HG03432 (cell line): ENCODE results near the gene CYP2W1.
"Not testable (repeated sequence)": the region's sequence is repeated elsewhere in the genome, so short reads cannot be mapped to it uniquely, and the experiment has no call there.

Source experiments
- ATAC-seq: cut with Tn5 transposase; IDR thresholded peaks from one replicate; pipeline ENCODE4 v1.9.1; 2021; ENCODE audit warnings: mild to moderate bottlenecking, moderate library complexity; ENCODE audit not compliant: unreplicated experiment

CYP2W1 gene

GRCh38 chr7:1027242-1028043 is 44.5 kb downstream of the CYP2W1 start:
- peak; percentile 4 for ATAC-seq

GRCh38 chr7:1028044-1028770 is 45.2 kb downstream of the CYP2W1 start:
- peak; percentile 56 for ATAC-seq

GRCh38 chr7:1028775-1029636 is 46.0 kb downstream of the CYP2W1 start:
- peak; percentile 17 for ATAC-seq

- ATAC-seq, result no peak
Measured at GRCh38 chr7:1029637-1030443, 46.9 kb downstream of the CYP2W1 start.

- no peak for ATAC-seq
Measured at GRCh38 chr7:1030444-1031070, 47.6 kb downstream of the CYP2W1 start.

- no peak for ATAC-seq
Measured at GRCh38 chr7:1031716-1032455, 48.9 kb downstream of the CYP2W1 start.

GRCh38 chr7:1032536-1033181 is 49.7 kb downstream of the CYP2W1 start:
- ATAC-seq, result no peak

GRCh38 chr7:1033546-1034145 is 50.7 kb downstream of the CYP2W1 start:
- ATAC-seq, result no peak

GRCh38 chr7:1034769-1035168 is 51.8 kb downstream of the CYP2W1 start:
- not testable (repeated sequence) for ATAC-seq

GRCh38 chr7:1036164-1036928 is 53.4 kb downstream of the CYP2W1 start:
- ATAC-seq, result not testable (repeated sequence)
